Measurements from ENCODE around the gene MALT1.

MALT1 gene

DNA sequence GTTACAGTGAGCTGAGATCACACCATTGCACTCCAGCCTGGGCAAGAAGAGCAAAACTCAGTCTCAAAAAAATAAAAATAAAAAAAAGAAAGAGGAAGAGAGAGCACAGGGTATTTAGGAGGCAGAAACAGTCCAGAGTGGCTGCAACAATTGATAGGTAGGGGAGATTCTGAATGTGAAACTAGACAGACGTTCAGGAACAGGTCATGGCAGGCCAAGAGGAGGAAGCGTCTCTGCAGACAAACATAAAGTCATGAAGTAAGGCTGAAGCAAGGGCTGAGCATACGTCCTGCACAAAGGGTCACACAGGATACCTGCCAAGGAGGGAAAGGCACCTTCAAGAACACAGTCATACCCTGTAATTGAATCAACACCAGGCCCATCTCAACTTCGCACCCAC, 129.3 kb downstream of the MALT1 start:
- H3K27ac ChIP-seq, result no peak overlapping the region
- TF ChIP-seq, protein P1, sequence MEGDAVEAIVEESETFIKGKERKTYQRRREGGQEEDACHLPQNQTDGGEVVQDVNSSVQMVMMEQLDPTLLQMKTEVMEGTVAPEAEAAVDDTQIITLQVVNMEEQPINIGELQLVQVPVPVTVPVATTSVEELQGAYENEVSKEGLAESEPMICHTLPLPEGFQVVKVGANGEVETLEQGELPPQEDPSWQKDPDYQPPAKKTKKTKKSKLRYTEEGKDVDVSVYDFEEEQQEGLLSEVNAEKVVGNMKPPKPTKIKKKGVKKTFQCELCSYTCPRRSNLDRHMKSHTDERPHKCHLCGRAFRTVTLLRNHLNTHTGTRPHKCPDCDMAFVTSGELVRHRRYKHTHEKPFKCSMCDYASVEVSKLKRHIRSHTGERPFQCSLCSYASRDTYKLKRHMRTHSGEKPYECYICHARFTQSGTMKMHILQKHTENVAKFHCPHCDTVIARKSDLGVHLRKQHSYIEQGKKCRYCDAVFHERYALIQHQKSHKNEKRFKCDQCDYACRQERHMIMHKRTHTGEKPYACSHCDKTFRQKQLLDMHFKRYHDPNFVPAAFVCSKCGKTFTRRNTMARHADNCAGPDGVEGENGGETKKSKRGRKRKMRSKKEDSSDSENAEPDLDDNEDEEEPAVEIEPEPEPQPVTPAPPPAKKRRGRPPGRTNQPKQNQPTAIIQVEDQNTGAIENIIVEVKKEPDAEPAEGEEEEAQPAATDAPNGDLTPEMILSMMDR (conservative IDR thresholded peaks at IDR 0.05), result no peak
- no peak for TF ChIP-seq ZFX (IDR thresholded peaks at IDR 0.05)

GRCh38 chr18:58802959-58803358, 131.7 kb downstream of the MALT1 start:
- TF ChIP-seq ZFX (IDR thresholded peaks at IDR 0.05), result no peak
- TF ChIP-seq, protein P1 (conservative IDR thresholded peaks at IDR 0.05), result no peak
- no peak overlapping the region for H3K27ac ChIP-seq

GRCh38 chr18:58803978-58804377, 132.7 kb downstream of the MALT1 start:
- H3K27ac ChIP-seq, result no peak overlapping the region
- TF ChIP-seq, protein P1 (conservative IDR thresholded peaks at IDR 0.05), result no peak
- TF ChIP-seq ZFX (IDR thresholded peaks at IDR 0.05), result no peak

Measured in C4-2B (cell line).